OCI-LY1 (cell line): ENCODE data around the gene ZMIZ1.

Source experiments
- H2AFZ ChIP-seq: fragments of 200-600 bp; sonication (generic), shearing (Covaris generic); 2 replicates; pipeline ENCODE4 v1.6.0; 2014; ENCODE audit warnings: antibody characterized with exemption, mild to moderate bottlenecking, low read length
- H3F3A ChIP-seq: fragments of 200-600 bp; sonication (generic), shearing (Covaris generic); 2 replicates; pipeline ENCODE4 v1.6.0; 2014; ENCODE audit warnings: mild to moderate bottlenecking, antibody characterized with exemption, low read length, moderate library complexity; ENCODE audit not compliant: insufficient read depth
- H3K27ac ChIP-seq: fragments of 200-600 bp; sonication (generic); 2 replicates; pipeline ENCODE4 v1.5.1; 2014; ENCODE audit warnings: low read length, mixed run types, mild to moderate bottlenecking, low read depth; ENCODE audit not compliant: poor library complexity, severe bottlenecking
- H3K27me3 ChIP-seq: fragments of 200-600 bp; sonication (generic); 2 replicates; pipeline ENCODE4 v1.6.0; 2014; ENCODE audit warnings: antibody characterized with exemption, mild to moderate bottlenecking, low read length, moderate library complexity; ENCODE audit not compliant: insufficient read depth
- H3K36me3 ChIP-seq: fragments of 200-600 bp; sonication (generic); 2 replicates; pipeline ENCODE4 v1.6.1; 2014; ENCODE audit warnings: mild to moderate bottlenecking, antibody characterized with exemption, low read length, moderate library complexity, mixed read lengths; ENCODE audit not compliant: insufficient read depth
- H3K4me1 ChIP-seq: fragments of 200-600 bp; sonication (generic); 2 replicates; pipeline ENCODE4 v1.5.1; 2014; ENCODE audit warnings: mild to moderate bottlenecking, low read length, moderate library complexity; ENCODE audit not compliant: insufficient read depth, severe bottlenecking
- H3K4me2 ChIP-seq: fragments of 200-600 bp; sonication (generic), shearing (Covaris generic); 2 replicates; pipeline ENCODE4 v1.6.1; 2014; ENCODE audit warnings: low read length
- H3K4me3 ChIP-seq: fragments of 200-600 bp; sonication (generic); 2 replicates; pipeline ENCODE4 v1.5.1; 2014; ENCODE audit warnings: low read length, low read depth, mild to moderate bottlenecking, mixed read lengths; ENCODE audit not compliant: poor library complexity, severe bottlenecking
- H3K79me2 ChIP-seq: fragments of 200-600 bp; shearing (Covaris generic); 2 replicates; pipeline ENCODE4 v1.6.1; 2016; ENCODE audit warnings: mixed run types, low read length, mixed read lengths; ENCODE audit not compliant: insufficient read depth
- H3K9ac ChIP-seq: fragments of 200-600 bp; sonication (generic), shearing (Covaris generic); 2 replicates; pipeline ENCODE4 v1.6.1; 2014; ENCODE audit warnings: mild to moderate bottlenecking, low read length, mixed read lengths
- H3K9me2 ChIP-seq: fragments of 200-600 bp; sonication (generic), shearing (Covaris generic); 2 replicates; pipeline ENCODE4 v1.6.1; 2014; ENCODE audit warnings: low read depth, mild to moderate bottlenecking, low read length, mixed read lengths
- H3K9me3 ChIP-seq: fragments of 200-600 bp; shearing (Covaris generic); 2 replicates; pipeline ENCODE4 v1.6.1; 2014; ENCODE audit warnings: low read length, mixed read lengths
- H4K20me1 ChIP-seq: fragments of 200-600 bp; sonication (generic), shearing (Covaris generic); 2 replicates; pipeline ENCODE4 v1.6.0; 2016; ENCODE audit warnings: mild to moderate bottlenecking, low read length; ENCODE audit not compliant: insufficient read depth
- EZH2 ChIP-seq: fragments of 200-600 bp; sonication (generic), shearing (Covaris generic); IDR thresholded peaks from 2 replicates; pipeline ENCODE4 v1.8.0; 2017; ENCODE audit warnings: borderline replicate concordance, mixed run types, mild to moderate bottlenecking, antibody characterized with exemption, low read length, moderate library complexity, mixed read lengths
- TF ChIP-seq, protein P1 (sequence below): fragments of 200-600 bp; sonication (generic), shearing (Covaris generic); IDR thresholded peaks from 2 replicates; pipeline ENCODE4 v1.5.1; 2017; ENCODE audit warnings: mild to moderate bottlenecking, antibody characterized with exemption, low read length, moderate library complexity, mixed read lengths

ZMIZ1 gene

DNA sequence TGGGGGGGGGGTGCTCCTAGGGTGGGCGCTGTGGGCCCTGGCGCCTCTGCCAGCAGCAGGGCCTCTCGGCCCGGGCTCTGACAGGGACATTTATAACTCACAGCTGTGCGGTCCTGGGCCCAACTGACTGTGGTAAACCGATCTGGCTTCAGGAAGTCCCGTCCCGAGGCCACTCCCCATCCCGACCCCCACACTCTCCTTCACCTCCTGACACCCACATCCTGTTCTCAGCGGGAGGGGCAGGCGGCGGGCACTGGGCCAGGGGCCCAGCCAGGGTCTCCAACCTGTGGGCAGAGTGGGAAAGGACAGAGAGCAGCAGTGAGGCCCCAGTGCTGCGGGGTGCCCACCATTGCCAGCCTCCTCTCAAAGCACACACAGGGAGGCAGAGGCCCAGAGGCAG, 69.1 kb downstream of the ZMIZ1 start:
- no peaks in the 10 kb centered on the region for H4K20me1 ChIP-seq
- H3K79me2 ChIP-seq = no peaks in the 10 kb centered on the region
- H3K9me2 ChIP-seq = no peaks in the 10 kb centered on the region
- no peak overlapping the region for H3K4me3 ChIP-seq
- H3F3A ChIP-seq = no peaks in the 10 kb centered on the region
- H3K27ac ChIP-seq = no peak overlapping the region
- H3K4me1 ChIP-seq = no peaks in the 10 kb centered on the region
- H2AFZ ChIP-seq = no peak overlapping the region
- no peaks in the 10 kb centered on the region for H3K27me3 ChIP-seq
- H3K4me2 ChIP-seq = no peak overlapping the region
- no peak for TF ChIP-seq EZH2
- TF ChIP-seq, protein P1, sequence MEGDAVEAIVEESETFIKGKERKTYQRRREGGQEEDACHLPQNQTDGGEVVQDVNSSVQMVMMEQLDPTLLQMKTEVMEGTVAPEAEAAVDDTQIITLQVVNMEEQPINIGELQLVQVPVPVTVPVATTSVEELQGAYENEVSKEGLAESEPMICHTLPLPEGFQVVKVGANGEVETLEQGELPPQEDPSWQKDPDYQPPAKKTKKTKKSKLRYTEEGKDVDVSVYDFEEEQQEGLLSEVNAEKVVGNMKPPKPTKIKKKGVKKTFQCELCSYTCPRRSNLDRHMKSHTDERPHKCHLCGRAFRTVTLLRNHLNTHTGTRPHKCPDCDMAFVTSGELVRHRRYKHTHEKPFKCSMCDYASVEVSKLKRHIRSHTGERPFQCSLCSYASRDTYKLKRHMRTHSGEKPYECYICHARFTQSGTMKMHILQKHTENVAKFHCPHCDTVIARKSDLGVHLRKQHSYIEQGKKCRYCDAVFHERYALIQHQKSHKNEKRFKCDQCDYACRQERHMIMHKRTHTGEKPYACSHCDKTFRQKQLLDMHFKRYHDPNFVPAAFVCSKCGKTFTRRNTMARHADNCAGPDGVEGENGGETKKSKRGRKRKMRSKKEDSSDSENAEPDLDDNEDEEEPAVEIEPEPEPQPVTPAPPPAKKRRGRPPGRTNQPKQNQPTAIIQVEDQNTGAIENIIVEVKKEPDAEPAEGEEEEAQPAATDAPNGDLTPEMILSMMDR = no peak
- H3K9ac ChIP-seq = no peak overlapping the region
- H3K36me3 ChIP-seq = no peaks in the 10 kb centered on the region
- H3K9me3 ChIP-seq = no peaks in the 10 kb centered on the region

DNA sequence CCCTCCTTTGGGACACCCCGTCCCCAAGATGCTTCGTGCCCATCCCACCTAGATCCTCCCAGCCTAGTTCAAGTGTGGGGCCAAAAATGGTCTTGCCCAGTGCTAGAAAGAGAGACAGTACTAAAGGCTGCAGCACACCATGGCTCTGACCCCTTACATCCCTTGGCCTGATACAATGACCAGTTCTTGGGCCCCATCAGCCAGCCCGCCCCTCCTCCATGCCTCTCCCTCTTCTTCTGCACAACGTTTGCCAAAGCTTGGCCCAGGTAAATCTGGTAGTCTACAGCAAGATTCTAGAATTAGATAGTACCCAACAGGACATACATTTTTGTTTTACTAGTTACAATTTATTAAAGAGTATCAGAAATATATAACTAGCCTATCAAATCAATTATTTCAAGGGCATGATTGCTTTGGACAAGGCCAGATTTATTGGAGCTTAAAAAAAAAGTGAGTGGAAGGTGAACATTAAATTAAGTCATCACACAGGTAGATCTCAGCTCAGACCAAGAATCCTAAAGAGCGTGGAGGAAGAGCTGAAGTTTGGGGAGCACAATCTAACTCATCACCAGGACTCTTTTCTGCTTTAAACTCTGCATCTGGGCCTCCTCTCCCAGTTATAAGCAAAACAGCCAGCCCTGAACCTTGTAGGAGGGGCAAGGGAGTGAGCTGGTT, 69.8 kb downstream of the ZMIZ1 start:
- Histone ChIP-seq H3K27ac (no peak overlapping the region), H4K20me1 (no peaks in the 10 kb centered on the region), H3K4me1 (no peaks in the 10 kb centered on the region)

DNA sequence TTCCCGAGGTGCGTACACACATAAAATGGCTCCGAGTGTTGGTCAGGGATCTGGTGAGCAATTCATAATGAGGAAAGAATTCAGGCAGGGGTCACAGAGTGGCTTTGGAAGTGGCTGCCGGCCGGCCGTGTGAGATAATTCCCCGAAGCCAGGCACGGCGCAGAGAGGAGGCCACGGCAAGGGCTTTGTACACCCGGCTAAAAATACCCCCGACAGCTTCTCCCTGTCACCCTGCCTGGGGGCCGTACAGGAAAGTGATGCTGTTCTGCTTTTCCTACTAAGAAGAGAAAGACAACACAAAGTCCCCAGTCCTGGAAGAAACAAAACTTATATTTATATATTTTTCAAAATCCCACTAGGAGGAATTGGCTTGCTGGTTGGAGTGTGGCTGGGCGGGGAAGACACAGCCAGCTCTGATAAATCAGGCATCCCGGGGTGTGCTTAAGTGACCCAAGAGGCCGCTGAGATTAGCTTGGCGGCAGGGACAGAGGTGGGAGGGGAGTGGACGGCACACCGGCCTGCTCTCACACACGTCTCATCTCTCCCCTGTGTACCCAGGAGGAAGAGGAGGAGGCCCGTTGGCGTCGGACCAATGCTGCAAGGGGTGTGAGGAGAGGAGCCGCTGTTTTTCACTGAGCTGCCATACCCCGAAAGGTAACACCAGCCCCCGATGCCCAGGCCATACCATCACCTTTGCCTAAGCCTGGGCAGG, 70.5 kb downstream of the ZMIZ1 start:
- Histone ChIP-seq H3K4me1 (no peaks in the 10 kb centered on the region), H3K27me3 (no peaks in the 10 kb centered on the region), H3K4me2 (no peak overlapping the region), H3K9me2 (no peaks in the 10 kb centered on the region), H3K36me3 (no peaks in the 10 kb centered on the region), H3K79me2 (no peaks in the 10 kb centered on the region), H3K9me3 (no peaks in the 10 kb centered on the region), H3K4me3 (no peak overlapping the region), H3K27ac (no peak overlapping the region), H4K20me1 (no peaks in the 10 kb centered on the region), H2AFZ (no peak overlapping the region), H3F3A (no peaks in the 10 kb centered on the region), H3K9ac (no peak overlapping the region)
- TF ChIP-seq, protein P1 = no peak
- no peak for TF ChIP-seq EZH2

More for the DNA sequence above, 69.8 kb downstream of the ZMIZ1 start:
- TF ChIP-seq, protein P1 = no peak
- no peak for TF ChIP-seq EZH2
- Histone ChIP-seq H3K36me3 (no peaks in the 10 kb centered on the region), H3K9me3 (no peaks in the 10 kb centered on the region), H3F3A (no peaks in the 10 kb centered on the region), H3K4me2 (no peak overlapping the region), H3K9ac (no peak overlapping the region), H3K4me3 (no peak overlapping the region), H3K9me2 (no peaks in the 10 kb centered on the region), H3K27me3 (no peaks in the 10 kb centered on the region), H3K79me2 (no peaks in the 10 kb centered on the region), H2AFZ (no peak overlapping the region)
